ENCODE results near the gene DPPA4. TPM values are rescaled to one million over a fixed set of nuclear protein-coding genes. Genes with fewer than 3 reads are reported as not detected.
"Not testable (repeated sequence)": the region's sequence is repeated elsewhere in the genome, so short reads cannot be mapped to it uniquely, and the experiment has no call there.

The DPPA4 gene
- total RNA-seq = 1.0 TPM
- polyA plus RNA-seq = not detected

DNA sequence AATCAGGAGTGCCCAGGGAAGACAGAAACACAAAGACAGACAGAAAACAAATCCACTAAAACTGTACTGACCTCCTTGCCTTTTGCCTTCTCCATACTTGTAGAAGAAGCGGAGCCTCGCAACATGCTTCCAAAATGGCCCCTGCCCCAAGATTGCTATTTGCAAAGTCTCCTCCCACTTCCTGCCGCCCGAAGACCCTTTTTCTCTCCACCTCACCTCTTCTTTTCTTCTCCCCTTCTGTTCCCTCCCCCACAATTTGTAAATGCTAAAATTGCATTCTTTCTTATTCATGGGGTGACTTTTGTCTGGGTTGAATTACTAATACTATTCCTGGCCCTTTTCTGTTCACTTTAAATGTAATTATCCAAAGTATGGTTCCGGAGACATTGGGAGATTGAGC lies at the start of gene DPPA4:
Gene DPPA4, minus strand, starts transcription at position 154 of the 400 bp plus-strand sequence. Its CDS starts 29 bp downstream, at position 125.
- Mint-ChIP-seq H3K27me3 (peaks cover 13% of the 10 kb centered on the region), H3K27ac (peak within 1 kb of the TSS in 1 of 3 donors; percentile 38), H3K4me3 (peak within 1 kb of the TSS in 2 of 4 donors; percentile 32 to 60), H3K9me3 (peaks cover 0 to 3% (median 0%) of the 10 kb centered on the region in 7 donors), H3K36me3 (no peaks in the 10 kb centered on the region), H3K4me1 (peaks cover 0 to 11% (median 0%) of the 10 kb centered on the region in 4 donors)
- Histone ChIP-seq H3K36me3 (ENCODE audit: control insufficient read depth, insufficient read depth, low read length) (no peaks in the 10 kb centered on the region), H3K9me3 (ENCODE audit: control insufficient read depth in 2 of 2, low read length in 2 of 2) (no peaks in the 10 kb centered on the region), H3K4me1 (ENCODE audit: control insufficient read depth, insufficient read depth, low read length, poor library complexity, severe bottlenecking) (no peaks in the 10 kb centered on the region), H3K4me3 (ENCODE audit: low read depth, low read length) (no peak within 1 kb of the TSS), H3K27me3 (ENCODE audit: control insufficient read depth, insufficient read depth, low read length) (peaks cover 9% of the 10 kb centered on the region), H3K27ac (ENCODE audit: insufficient read depth, low read length, poor library complexity, severe bottlenecking) (no peak within 1 kb of the TSS)
- ATAC-seq (ENCODE audit: low read depth in 2 of 2) (no peak), DNase-seq (no peak)

GRCh38 chr3:109385442-109386318 lies 48.3 kb upstream of the DPPA4 start:
- no peaks in the 10 kb centered on the region for H3K4me1 Mint-ChIP-seq
- peaks cover 0 to 3% (median 0%) of the 10 kb centered on the region in 7 donors for H3K9me3 Mint-ChIP-seq
- ATAC-seq (ENCODE audit: low read depth in 2 of 2) (no peak), DNase-seq (no peak)
- Histone ChIP-seq H3K4me1 (ENCODE audit: control insufficient read depth, insufficient read depth, low read length, poor library complexity, severe bottlenecking) (no peaks in the 10 kb centered on the region), H3K27ac (ENCODE audit: insufficient read depth, low read length, poor library complexity, severe bottlenecking) (no peak overlapping the region), H3K4me3 (ENCODE audit: low read depth, low read length) (no peak overlapping the region), H3K27me3 (ENCODE audit: control insufficient read depth, insufficient read depth, low read length) (no peaks in the 10 kb centered on the region), H3K36me3 (ENCODE audit: control insufficient read depth, insufficient read depth, low read length) (no peaks in the 10 kb centered on the region), H3K9me3 (ENCODE audit: control insufficient read depth in 2 of 2, low read length in 2 of 2) (no peaks in the 10 kb centered on the region)
- no peak overlapping the region for H3K27ac Mint-ChIP-seq
- no peaks in the 10 kb centered on the region for H3K27me3 Mint-ChIP-seq
- H3K36me3 Mint-ChIP-seq = no peaks in the 10 kb centered on the region
- H3K4me3 Mint-ChIP-seq = no peak overlapping the region

DNA sequence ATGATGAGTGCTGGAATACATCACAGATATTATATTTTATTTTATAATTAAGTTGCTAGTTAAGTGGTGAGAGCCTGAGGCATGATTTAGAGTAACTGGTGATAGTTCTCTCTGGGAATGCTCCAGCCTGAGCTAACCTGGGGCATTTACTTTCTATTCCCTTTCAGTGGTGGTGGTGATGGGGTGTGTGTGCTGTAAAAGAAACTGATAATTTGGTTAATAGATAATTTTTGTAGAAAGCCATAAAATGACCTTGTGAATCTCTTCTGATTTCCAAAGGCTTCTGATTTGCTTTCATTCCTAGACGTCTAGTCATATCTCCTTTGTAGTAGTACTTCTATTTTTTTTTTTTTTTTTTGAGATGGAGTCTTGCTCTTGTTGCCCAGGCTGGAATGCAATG lies 46.8 kb upstream of the DPPA4 start:
- H3K36me3 Mint-ChIP-seq = no peaks in the 10 kb centered on the region
- no peak overlapping the region for H3K27ac ChIP-seq (ENCODE audit: insufficient read depth, low read length, poor library complexity, severe bottlenecking)
- no peaks in the 10 kb centered on the region for H3K36me3 ChIP-seq (ENCODE audit: control insufficient read depth, insufficient read depth, low read length)
- H3K4me3 Mint-ChIP-seq = no peak overlapping the region
- H3K27me3 Mint-ChIP-seq = no peaks in the 10 kb centered on the region
- no peaks in the 10 kb centered on the region for H3K4me1 ChIP-seq (ENCODE audit: control insufficient read depth, insufficient read depth, low read length, poor library complexity, severe bottlenecking)
- H3K9me3 Mint-ChIP-seq = peaks cover 0 to 3% (median 0%) of the 10 kb centered on the region in 7 donors
- no peaks in the 10 kb centered on the region for H3K9me3 ChIP-seq (ENCODE audit: control insufficient read depth in 2 of 2, low read length in 2 of 2)
- no peaks in the 10 kb centered on the region for H3K27me3 ChIP-seq (ENCODE audit: control insufficient read depth, insufficient read depth, low read length)
- no peaks in the 10 kb centered on the region for H3K4me1 Mint-ChIP-seq
- ATAC-seq (ENCODE audit: low read depth in 2 of 2) (no peak), DNase-seq (no peak)
- no peak overlapping the region for H3K27ac Mint-ChIP-seq
- H3K4me3 ChIP-seq (ENCODE audit: low read depth, low read length) = no peak overlapping the region

- Mint-ChIP-seq H3K9me3 (peaks cover 0 to 3% (median 0%) of the 10 kb centered on the region in 7 donors), H3K27ac (no peak overlapping the region), H3K27me3 (no peaks in the 10 kb centered on the region), H3K4me3 (no peak overlapping the region), H3K4me1 (no peaks in the 10 kb centered on the region), H3K36me3 (no peaks in the 10 kb centered on the region)
- no peak for ATAC-seq (ENCODE audit: low read depth in 2 of 2)
- no peaks in the 10 kb centered on the region for H3K4me1 ChIP-seq (ENCODE audit: control insufficient read depth, insufficient read depth, low read length, poor library complexity, severe bottlenecking)
- no peaks in the 10 kb centered on the region for H3K36me3 ChIP-seq (ENCODE audit: control insufficient read depth, insufficient read depth, low read length)
- H3K9me3 ChIP-seq (ENCODE audit: control insufficient read depth in 2 of 2, low read length in 2 of 2) = no peaks in the 10 kb centered on the region
- no peak overlapping the region for H3K27ac ChIP-seq (ENCODE audit: insufficient read depth, low read length, poor library complexity, severe bottlenecking)
- no peak overlapping the region for H3K4me3 ChIP-seq (ENCODE audit: low read depth, low read length)
- H3K27me3 ChIP-seq (ENCODE audit: control insufficient read depth, insufficient read depth, low read length) = no peaks in the 10 kb centered on the region
- DNase-seq = no peak
Observed at GRCh38 chr3:109382588-109382987, 45.2 kb upstream of the DPPA4 start.

DNA sequence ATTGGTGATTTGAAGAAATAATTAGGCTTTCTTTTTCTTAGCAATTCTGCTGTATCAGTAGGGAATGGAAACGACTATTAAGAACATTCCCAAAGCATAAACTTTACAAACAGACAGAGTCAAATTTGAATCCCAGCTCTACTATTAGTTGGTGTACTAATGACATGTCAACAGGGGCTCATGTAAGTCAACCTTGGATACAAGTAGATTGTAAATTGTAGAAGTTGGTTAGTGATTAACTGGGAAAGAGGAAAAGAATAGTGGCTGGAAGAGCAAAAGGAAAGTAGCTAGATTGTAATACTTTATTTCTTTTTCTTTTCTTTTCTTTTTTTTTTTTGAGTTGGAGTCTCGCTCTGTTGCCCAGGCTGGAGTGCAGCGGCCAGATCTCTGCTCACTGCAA lies 38.6 kb upstream of the DPPA4 start:
- peaks cover 0 to 4% (median 0%) of the 10 kb centered on the region in 4 donors for H3K4me1 Mint-ChIP-seq
- no peak for ATAC-seq (ENCODE audit: low read depth in 2 of 2)

DNA sequence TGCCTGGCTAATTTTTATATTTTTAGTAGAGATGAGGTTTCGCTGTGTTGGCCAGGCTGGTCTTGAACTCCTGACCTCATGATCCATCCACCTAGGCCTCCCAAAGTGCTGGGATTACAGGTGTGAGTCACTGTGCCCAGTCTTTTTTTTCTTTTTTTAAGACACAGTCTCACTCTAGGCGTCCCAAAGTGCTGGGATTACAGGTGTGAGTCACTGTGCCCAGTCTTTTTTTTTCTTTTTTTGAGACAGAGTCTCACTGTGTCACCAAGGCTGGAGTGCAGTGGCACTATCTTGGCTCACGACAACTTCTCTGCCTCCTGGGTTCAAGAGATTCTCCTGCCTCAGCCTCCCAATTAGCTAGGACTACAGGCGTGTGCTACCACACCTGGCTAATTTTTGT lies 37.1 kb upstream of the DPPA4 start:
- not testable (repeated sequence) for H3K4me1 ChIP-seq (ENCODE audit: control insufficient read depth, insufficient read depth, low read length, poor library complexity, severe bottlenecking); H3K4me3 Mint-ChIP-seq; H3K9me3 Mint-ChIP-seq; DNase-seq; ATAC-seq (ENCODE audit: low read depth in 2 of 2); H3K27ac ChIP-seq (ENCODE audit: insufficient read depth, low read length, poor library complexity, severe bottlenecking); H3K36me3 ChIP-seq (ENCODE audit: control insufficient read depth, insufficient read depth, low read length); H3K27me3 Mint-ChIP-seq; H3K27me3 ChIP-seq (ENCODE audit: control insufficient read depth, insufficient read depth, low read length); H3K9me3 ChIP-seq (ENCODE audit: control insufficient read depth in 2 of 2, low read length in 2 of 2); H3K36me3 Mint-ChIP-seq; H3K4me1 Mint-ChIP-seq; H3K27ac Mint-ChIP-seq; H3K4me3 ChIP-seq (ENCODE audit: low read depth, low read length)

More for the DNA sequence above, 38.6 kb upstream of the DPPA4 start:
- Mint-ChIP-seq H3K4me3 (no peak overlapping the region), H3K9me3 (peaks cover 0 to 1% (median 0%) of the 10 kb centered on the region in 7 donors), H3K27ac (no peak overlapping the region), H3K36me3 (no peaks in the 10 kb centered on the region), H3K27me3 (peaks cover 4% of the 10 kb centered on the region)
- no peaks in the 10 kb centered on the region for H3K9me3 ChIP-seq (ENCODE audit: control insufficient read depth in 2 of 2, low read length in 2 of 2)
- H3K27ac ChIP-seq (ENCODE audit: insufficient read depth, low read length, poor library complexity, severe bottlenecking) = no peak overlapping the region
- H3K4me1 ChIP-seq (ENCODE audit: control insufficient read depth, insufficient read depth, low read length, poor library complexity, severe bottlenecking) = no peaks in the 10 kb centered on the region
- H3K4me3 ChIP-seq (ENCODE audit: low read depth, low read length) = no peak overlapping the region
- no peak for DNase-seq
- H3K36me3 ChIP-seq (ENCODE audit: control insufficient read depth, insufficient read depth, low read length) = no peaks in the 10 kb centered on the region
- no peaks in the 10 kb centered on the region for H3K27me3 ChIP-seq (ENCODE audit: control insufficient read depth, insufficient read depth, low read length)

DNA sequence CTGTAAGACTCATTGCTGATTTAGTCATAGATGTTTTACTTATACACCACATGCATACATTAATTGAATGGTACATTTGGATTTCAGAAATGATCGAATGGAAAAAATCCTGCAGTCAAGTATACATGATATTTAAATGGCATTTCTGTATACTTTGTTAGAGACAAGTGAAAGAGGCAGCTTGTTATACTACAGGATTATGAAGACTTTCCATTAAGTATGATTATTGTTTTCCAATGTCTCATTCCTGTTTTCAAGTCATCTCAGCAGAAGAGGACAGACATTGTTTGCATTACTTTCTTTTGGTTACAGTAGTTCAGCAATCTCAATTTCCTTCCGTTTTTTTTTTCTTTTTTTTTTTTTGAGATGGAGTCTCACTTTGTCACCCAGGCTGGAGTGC lies 36.6 kb upstream of the DPPA4 start:
- Mint-ChIP-seq H3K4me3 (no peak overlapping the region), H3K27ac (no peak overlapping the region), H3K4me1 (peaks cover 0 to 4% (median 0%) of the 10 kb centered on the region in 4 donors), H3K36me3 (no peaks in the 10 kb centered on the region), H3K27me3 (peaks cover 4% of the 10 kb centered on the region), H3K9me3 (peaks cover 0 to 1% (median 0%) of the 10 kb centered on the region in 7 donors)
- Histone ChIP-seq H3K27me3 (ENCODE audit: control insufficient read depth, insufficient read depth, low read length) (no peaks in the 10 kb centered on the region), H3K4me3 (ENCODE audit: low read depth, low read length) (no peak overlapping the region), H3K9me3 (ENCODE audit: control insufficient read depth in 2 of 2, low read length in 2 of 2) (no peaks in the 10 kb centered on the region), H3K4me1 (ENCODE audit: control insufficient read depth, insufficient read depth, low read length, poor library complexity, severe bottlenecking) (no peaks in the 10 kb centered on the region), H3K27ac (ENCODE audit: insufficient read depth, low read length, poor library complexity, severe bottlenecking) (no peak overlapping the region), H3K36me3 (ENCODE audit: control insufficient read depth, insufficient read depth, low read length) (no peaks in the 10 kb centered on the region)
- DNase-seq (no peak), ATAC-seq (ENCODE audit: low read depth in 2 of 2) (no peak)

DNA sequence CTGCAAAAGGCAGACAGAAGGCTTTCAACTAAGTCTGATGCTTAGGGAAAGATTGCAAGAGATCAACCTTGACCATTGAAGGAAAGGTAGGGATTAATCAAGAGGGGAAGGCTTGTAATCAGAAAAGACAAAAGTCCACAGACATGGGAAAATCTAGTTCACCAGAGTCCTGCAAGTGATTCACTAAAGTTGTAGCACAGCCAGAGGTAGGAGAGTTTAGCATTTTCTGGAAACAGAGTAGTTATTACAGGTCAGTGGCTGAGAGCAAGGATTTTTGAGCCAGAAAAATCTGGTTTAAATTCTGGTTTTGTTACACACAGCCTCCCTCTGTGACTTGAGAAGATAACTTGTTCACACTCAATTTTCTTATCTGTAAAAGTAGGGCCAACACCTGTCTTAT lies 35.3 kb upstream of the DPPA4 start:
- H3K9me3 ChIP-seq (ENCODE audit: control insufficient read depth in 2 of 2, low read length in 2 of 2) = no peaks in the 10 kb centered on the region

More for the DNA sequence above, 35.3 kb upstream of the DPPA4 start:
- H3K36me3 ChIP-seq (ENCODE audit: control insufficient read depth, insufficient read depth, low read length) = no peaks in the 10 kb centered on the region
- Mint-ChIP-seq H3K4me3 (no peak overlapping the region), H3K9me3 (peaks cover 0 to 1% (median 0%) of the 10 kb centered on the region in 7 donors), H3K27me3 (peaks cover 4% of the 10 kb centered on the region), H3K4me1 (peaks cover 0 to 4% (median 0%) of the 10 kb centered on the region in 4 donors), H3K36me3 (no peaks in the 10 kb centered on the region), H3K27ac (no peak overlapping the region)
- ATAC-seq (ENCODE audit: low read depth in 2 of 2) = no peak
- no peaks in the 10 kb centered on the region for H3K27me3 ChIP-seq (ENCODE audit: control insufficient read depth, insufficient read depth, low read length)
- DNase-seq = no peak
- H3K4me1 ChIP-seq (ENCODE audit: control insufficient read depth, insufficient read depth, low read length, poor library complexity, severe bottlenecking) = no peaks in the 10 kb centered on the region
- no peak overlapping the region for H3K4me3 ChIP-seq (ENCODE audit: low read depth, low read length)
- no peak overlapping the region for H3K27ac ChIP-seq (ENCODE audit: insufficient read depth, low read length, poor library complexity, severe bottlenecking)

Data from CD4-positive, CD25-positive, alpha-beta regulatory T cell (primary cell).